KG1 (cell line): ENCODE measurements around the gene HCRT.
"Not testable (repeated sequence)": the region's sequence is repeated elsewhere in the genome, so short reads cannot be mapped to it uniquely, and the experiment has no call there.

ENCODE experiments used
- DNase-seq: peaks from one replicate; lab custom pipeline; 2025; lab: John Stamatoyannopoulos, UW

The HCRT gene

DNA sequence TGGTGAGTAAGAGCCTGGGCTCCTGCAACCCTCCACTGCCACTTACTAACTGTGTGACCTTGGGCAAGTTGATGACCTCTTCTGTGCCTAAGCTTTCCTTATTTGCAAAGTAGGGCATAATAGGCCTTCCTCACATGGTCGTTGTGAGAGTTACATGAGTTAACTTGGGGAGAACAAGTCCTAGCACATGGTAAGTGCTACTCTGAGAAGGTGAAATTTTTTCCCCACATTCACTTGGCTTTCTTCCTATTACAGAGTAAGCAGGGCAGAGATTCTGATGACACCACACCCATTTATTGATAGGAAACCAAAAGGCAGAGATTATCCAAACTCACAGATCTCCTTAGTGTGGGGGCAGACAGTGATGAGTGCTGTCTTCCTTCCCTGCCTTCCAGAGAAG, 5.9 kb downstream of the HCRT start:
- DNase-seq = no peak

DNA sequence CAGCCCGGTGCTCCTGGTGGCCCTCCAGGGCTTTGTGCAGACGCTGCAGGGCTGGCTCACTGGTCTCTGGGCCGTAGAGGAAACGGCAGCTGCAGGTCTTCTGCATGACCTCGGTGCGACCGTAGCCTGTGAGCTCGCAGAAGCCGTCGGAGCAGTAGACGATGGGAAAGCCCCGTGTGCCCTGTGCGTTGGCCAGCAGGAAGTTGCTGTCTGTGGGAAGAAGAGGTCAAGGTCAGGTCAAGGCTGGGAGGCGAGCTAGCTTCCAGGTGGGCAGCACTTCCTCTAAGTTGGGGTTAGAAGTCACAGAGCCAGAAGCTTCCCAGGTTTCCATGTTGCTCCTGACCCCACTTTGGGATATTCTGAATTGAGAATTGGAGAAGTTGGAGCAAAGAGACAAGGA, 6.4 kb downstream of the HCRT start:
- no peak for DNase-seq

DNA sequence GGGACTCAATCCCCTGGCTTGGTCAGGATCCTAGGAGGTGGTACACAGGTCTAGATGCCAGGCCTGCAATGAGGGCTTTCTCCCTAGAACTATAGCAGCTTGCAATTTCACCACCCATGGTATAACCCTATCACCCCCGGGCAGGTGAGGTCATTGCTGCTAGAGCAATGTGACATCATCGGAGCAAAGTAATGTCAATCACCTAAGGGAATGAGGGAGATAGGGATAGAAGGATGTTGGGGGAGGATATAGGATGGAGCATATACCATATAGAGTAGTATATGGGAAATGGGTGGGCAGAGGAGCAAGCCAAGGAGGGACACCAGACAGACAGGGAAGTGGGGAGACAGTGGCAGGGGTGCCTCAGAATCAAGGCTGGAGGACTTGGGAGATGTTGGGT, 7.6 kb downstream of the HCRT start:
- DNase-seq = no peak

DNA sequence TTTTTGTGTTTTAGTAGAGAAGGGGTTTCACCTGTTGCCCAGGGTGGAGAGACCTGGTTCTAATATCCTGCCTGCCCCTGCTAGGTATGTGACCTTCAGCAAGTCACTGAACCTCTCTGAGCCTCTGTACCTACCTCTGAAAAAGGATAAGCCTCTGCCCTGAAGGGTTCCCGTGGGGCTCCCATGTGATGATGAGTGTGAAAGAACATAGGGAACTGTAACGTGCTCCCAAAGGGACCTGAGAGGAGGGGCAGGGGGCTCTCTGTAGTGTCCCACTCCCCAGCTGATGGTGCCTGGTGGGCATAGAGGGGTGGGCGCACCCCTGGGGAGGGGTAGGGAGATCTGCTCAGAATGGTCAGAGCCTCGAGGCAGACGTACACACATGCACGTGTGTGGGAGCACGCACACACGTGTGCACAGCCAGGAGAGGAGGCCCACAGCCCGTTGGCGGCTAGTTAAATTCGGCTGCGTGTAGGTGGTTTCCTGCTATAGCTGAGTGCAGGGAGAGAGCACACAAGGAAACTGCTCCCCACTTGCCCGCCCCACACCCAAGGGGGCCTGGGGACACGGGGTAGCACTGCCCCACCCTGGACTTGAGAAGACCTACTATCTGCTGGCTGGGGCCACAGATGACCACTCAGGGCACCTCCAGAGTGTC, 11.0 kb downstream of the HCRT start:
- DNase-seq = no peak

DNA sequence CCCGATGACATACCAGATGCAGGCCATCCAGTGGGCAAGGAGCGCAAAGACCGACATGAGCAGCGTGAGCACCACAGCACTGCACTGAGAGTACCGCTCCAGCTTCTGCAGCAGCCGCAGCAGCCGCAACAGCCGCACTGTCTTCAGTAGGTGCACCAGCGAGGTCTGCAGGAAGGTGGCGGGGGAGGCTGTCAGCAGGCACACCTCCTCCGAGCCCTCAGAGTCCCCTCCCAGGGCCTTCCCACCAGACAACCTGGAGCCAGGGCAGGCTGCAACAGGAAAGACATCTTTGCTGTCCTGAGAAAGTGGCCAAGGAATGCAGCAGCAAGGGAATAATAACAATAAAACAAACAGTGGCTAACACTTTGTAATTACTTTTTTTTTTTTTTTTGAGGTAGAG, 13.4 kb downstream of the HCRT start:
- DNase-seq = no peak

DNA sequence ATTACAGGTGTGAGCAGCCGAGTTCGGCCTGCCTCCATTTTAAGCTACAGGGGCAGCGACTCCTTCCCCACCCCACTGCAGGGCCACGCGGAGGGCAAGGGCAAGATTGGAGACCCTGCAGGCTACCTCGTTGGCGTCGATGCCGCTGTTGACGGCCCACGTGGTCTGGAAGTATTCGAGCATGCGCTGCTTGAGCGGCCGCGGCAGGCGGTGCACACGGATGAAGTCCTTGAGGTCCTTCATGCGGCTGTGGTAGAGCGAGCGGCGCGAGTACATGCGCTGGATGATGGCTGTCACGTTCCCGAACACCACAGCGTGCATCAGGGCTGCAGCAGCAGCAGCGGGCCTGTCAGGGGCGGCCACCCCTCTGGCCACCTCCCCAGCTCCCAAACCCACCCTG, 15.9 kb downstream of the HCRT start:
- no peak for DNase-seq

DNA sequence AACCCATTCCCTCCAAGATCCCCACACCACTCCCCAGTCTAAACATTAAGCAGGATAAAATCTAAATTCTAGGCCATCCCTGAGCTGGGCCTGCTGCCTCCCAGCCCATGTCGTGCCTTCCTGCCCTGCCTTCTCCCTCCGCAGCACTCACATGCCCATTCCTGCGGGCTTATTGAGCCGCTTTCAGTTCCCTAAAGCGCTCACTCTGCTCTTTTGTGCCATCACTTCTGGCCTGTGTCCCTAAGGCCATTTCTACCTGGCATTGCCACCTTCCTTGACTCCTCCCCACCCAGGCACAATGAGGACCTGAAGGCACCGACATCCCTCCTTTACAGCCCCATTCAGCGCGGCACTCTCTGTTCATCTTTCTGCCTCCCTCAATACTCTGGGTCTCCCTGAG, 17.4 kb downstream of the HCRT start:
- DNase-seq = no peak

DNA sequence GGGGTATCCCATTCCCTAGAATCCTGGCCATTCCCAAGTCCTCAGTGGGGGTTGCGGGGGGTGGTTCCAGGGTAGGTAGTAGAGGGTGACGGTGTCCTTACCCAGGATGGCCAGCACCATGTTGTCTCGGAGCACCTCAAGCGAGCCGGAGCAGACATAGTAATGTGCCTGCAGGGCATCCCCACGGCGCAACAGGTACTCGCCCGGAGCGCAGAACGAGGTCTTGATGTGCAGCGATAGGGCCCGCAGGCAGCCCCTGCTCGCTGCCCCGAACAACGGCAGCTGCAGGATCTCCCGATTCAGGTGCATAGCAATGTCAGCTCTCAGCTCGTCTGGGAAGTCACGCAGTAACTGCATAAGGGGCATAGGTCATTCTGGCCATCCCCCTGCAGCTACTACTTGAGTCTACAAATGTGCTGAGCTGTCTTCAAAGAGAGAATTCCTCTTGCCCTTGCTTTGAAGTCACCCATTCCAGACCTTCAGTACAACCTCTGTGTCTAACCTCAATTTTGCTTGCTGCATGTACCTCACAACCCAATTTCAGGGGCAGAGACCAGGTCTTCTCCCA, 19.0 kb downstream of the HCRT start:
- DNase-seq = no peak

DNA sequence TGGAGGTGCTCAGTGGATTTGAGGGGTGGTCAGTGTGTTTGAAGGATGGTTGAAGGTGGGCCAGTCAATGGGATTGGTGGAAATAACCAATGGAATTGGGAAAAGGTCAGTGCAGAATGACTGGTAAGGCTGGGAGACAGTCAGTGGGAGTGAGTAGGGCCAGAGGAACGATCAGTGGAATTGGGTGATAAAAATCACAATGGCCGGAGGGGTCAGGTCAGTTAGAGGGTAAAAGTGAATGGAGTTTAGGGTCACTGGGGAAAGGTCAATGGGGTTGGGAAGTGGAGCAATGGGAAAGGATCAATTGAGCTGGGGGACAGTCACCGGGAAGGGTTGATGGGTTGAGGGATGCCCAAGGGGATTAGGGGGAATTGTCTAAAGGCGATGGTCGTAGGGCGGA, 19.5 kb downstream of the HCRT start:
- DNase-seq = no peak

DNA sequence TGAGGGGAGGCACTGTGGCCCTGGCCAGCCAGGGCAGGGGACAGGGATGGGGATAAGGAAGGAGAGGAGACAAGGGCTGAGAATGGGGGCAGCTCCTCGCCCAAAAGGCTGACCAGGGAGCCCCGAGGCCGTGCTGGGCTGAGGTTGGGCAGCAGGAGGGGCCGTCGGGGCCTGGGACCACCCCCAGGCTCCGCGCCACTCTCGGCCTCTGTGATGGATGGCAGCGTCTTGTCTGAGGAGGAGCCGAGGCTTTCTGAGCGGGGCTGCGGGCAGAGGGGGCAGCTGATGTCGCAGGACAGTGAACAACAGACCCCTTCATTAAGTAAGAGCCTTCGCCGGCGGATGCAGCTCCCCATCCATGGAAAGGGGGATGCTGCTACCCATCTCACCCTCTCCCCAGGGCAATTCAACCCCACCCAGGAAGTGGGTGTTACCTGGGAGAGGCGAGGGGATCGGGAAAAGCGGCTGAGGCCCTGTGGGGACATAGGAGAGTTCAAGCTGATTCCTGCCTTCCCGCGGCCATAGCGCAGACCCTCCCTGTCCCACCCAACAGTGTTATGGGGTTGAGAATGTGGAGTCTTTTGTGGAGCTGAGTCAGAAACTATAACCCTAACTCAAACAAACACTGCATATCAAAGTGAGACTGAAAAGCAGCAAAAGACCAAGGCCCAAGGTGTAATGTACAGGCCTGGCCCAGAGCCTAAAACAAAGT, 21.4 kb downstream of the HCRT start:
- no peak for DNase-seq

DNA sequence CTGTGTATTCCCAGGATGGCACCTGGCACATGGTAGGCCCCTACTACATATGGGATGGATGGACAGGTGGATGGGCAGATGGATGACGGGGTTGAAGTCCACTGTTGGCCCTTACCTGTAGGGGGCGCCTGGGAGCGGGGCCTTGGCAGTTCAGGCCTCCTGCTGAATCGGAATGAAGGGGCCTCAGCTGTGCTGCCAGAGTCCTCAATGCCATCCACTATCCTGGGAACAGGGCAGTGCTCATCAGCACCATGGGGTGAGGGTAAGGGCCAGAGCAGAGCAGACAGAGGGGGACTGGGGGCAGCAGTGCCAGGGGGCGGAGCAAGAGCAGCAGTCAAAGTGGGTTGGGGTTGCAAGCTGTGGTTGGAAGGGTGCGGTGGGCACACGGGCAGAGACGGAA, 22.1 kb downstream of the HCRT start:
- DNase-seq = peak; percentile 4

DNA sequence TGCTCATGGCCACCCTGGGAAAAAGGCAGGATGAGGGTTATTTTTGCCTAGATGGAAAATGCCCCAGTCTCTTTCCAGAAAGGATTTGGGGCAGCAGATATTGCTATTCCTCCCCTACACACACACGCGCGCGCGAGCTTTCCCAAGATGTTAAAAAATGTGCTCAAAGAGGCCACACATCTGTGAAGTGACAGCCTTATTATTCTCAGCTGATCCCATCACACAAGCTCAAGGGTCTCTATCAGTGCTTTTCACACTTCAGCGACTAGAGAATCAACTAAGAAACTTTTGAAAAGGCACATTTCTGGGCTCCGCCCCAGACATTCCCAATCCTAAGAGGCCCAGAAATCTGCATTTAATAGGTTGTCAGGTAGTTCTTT, 24.7 kb downstream of the HCRT start:
- no peak for DNase-seq

DNA sequence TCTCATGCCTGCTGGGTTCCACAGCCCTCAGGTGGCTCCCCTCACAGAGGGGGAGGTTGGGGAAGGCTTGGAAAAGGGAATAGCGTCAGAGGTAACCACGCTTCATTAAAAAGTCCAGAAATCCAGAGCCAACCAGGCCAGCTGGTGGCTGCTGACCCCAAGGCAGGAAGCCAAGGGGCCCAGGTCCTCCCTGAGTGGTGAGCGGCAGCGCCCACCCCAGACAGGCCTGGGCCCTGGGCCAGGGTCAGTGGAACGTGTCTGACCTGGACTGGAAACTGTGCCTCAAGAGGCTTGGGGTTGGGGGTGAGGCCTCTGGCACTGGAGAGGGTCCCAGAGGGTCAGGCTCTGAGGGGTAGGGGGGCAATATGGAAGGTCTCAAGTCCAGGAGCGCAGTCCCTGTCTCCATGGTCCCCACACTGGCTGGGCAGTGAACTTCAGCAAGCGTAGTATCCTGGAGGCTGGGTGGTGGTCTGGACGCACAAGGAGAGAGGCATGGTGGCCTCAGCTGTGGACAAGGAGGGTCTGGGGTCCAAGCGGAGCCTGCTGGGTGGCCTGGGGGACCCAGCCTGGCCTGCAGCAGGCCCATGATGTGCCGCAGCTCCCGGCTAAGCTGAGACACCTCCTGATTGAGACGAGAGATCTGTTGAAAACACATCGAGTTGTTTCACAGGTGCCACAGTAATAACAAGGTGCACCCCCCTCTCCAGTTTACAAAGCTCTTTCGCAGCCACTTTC, 25.3 kb downstream of the HCRT start:
- no peak for DNase-seq

DNA sequence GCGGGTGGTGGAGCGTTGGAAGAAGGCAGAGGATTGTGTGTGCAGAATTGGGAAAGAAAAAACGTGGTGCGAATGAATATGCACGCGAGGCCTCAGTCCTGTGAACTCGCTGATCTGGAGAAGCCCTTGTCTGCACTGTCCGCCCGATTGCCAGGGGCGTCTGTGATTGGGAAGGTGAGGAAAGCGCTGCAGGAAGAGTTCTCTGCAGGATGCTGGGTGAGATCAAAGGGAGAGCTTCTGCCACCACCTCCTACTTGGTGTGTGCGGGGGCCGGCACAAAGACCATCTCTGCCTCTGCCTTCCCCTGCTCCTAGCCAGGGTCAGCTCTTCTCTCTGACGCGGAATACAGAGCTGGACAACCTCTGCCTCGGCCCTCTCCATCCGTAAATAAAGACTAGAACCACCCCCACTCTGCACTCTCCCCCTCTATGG, 29.6 kb downstream of the HCRT start:
- no peak for DNase-seq

DNA sequence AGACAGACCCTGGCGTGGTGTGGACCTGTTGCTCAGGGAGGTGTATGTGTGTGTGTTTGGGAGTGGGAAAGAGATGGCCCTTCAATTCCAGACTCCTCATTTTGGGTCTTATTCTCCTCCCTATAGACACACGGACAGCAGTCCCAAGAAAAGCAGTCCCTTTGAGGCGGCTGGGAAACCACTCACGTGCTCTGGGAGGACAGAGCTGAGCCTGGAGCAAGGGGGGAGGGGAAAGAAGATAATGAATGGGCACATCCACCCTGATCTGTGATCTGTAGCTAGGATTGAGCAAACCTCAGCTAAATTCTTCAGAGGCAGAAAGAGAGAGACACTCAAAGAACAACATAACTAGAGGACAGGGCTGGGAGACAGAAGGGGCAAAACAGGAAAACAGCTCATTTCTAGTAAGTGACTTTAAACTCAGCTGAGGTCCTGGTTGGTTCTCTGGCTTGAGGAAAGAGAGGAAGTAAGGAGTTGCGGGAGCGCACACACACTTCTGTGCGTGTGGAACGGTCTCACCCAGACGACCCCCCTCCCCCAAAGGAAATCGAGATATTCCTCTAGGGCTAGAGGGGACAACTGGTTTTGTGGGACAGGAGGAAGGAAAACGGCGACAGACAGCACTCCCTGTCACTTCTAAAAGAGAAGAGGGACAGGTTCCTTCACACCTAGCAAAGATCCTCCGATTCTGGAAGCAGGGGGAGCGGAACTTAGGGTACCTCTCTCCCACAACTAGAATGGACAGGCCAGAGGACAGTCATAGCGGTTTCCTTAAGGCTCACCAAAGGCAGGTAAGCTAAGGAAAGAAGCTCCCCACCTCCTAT, 31.1 kb downstream of the HCRT start:
- no peak for DNase-seq

DNA sequence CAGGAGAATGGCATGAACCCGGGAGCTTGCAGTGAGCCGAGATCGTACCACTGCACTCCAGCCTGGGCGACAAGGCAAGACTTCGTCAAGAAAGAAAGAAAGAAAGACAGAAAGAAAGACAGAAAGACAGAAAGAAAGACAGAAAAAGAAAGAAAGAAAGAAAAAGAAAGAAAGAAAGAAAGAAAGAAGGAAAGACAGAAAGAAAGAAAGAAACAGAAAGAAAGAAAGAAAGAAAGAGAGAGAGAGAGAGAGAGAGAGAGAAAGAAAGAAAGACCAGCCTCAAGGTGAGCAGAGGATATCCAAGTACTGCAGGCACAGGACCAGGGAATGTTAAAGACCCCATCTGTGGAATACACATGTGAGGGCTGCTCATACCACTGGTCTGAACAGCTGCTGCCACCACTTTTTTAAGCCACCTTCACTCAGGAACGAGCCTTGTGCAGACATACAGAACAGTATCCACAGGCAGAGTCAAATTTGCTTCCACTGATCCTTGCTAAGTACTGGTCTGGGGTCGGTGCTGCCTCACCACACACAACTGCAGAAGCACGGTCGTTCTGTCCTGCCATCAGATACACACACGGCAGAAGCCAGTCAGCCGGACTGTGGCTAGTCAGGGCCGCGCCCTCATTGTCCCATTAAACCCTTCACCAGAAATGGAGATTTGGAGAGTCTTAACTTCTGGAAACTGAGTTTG, 38.2 kb downstream of the HCRT start:
- no peak for DNase-seq

DNA sequence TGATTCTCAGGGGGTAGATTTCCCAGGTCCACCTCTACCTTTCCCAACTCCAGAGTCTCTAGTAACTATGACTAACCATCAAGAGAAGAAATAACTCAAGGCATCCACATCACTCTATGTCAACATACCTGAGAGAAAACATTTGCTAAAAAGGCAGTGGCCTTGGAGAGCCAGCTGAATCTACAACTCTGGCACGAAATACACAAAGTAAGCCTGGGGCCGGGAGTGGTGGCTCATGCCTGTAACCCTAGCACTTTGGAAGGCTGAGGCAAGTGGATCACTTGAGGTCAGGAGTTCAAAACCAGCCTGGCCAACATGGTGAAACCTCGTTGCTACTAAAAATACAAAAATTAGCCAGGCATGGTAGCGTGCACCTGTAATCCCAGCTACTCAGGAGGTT, 42.1 kb downstream of the HCRT start:
- not testable (repeated sequence) for DNase-seq

DNA sequence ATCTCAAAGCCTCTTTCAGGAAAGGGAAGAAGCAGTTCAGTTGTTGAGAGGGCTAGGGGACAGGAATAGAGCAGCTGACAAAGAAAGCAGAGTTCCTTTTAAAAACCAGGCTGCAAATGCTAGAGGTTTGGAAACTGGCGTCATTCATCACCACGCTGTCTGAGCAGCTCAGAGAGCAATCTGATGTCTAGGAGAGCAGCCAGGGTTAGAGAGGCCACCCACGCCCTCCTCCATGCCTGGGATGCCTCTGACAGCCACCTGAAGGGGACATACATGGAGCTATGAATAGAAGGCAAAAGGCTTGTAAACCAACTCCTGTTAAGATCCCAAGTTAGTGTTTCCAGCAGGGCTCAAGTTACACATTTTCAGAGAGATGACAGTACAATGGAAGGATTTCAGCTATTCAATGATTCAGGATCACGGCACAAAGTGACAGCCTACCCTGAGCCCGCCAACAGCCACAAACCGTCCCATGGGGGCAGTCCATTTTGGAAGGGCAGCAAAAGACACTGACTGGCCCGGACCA, 42.8 kb downstream of the HCRT start:
- no peak for DNase-seq

DNA sequence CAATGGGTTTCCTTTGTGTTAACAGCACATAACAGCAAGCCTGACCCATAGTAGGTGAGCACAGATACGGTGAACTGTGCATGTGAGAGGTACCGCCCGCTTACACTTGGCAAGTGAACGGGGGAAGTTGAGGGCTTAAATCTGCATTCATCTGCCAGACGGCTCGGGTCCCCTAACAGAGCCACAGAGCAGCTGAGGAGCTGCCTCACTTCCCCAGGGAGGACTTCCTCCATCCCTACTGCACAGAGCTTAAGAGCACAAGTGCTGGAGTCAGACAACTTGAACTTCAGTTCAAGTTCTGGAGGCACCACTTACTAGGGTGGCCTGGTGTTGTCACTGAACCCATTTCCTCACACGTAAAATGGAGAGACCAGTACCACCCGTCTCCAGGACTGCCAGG, 43.9 kb downstream of the HCRT start:
- no peak for DNase-seq

DNA sequence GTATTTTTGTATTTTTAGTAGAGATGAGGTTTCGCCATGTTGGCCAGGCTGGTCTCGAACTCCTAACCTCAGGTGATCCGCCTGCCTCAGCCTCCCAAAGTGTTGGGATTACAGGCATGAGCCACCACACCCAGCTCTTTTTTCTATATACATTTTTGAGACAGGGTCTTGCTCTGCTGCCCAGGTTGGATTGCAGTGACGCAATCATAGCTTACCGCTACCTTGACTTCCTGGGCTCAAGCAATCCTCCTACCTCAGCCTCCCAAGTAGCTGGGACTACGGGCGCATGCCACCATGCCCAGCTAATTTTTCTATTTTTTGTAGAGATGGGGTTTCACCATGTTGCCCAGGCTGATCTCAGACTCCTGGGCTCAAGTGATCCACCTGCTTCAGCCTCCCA, 44.6 kb downstream of the HCRT start:
- DNase-seq = not testable (repeated sequence)
